ENCODE measurements around the gene PEX10.
"Not testable (repeated sequence)": the region's sequence is repeated elsewhere in the genome, so short reads cannot be mapped to it uniquely, and the experiment has no call there.

Gene PEX10

GRCh38 chr1:2412395-2412772, at the start of gene PEX10:
TSS of gene PEX10 (minus strand) at chr1:2412564. CDS start at chr1:2412502, 62 bp downstream.
- in situ Hi-C loops (cut with HindIII; ENCODE audit: low sequenced_read_pairs), result no loop called here
- no peak for TF ChIP-seq CTCF (IDR thresholded peaks at IDR 0.05; ENCODE audit: low read depth, low read length)
- peak; percentile 95 for DNase-seq (ENCODE audit: low read depth, low spot score)
- H3K4me3 ChIP-seq (ENCODE audit: low read depth, low read length), result peak within 1 kb of the TSS; percentile 81

- in situ Hi-C loops (cut with HindIII; ENCODE audit: low sequenced_read_pairs), result no loop called here
- no peak for DNase-seq (ENCODE audit: low read depth, low spot score)
- no peak for TF ChIP-seq CTCF (IDR thresholded peaks at IDR 0.05; ENCODE audit: low read depth, low read length)
- H3K4me3 ChIP-seq (ENCODE audit: low read depth, low read length), result no peak overlapping the region
These were observed 48.8 kb upstream of the PEX10 start for GRCh38 chr1:2460996-2461751.

- TF ChIP-seq CTCF (IDR thresholded peaks at IDR 0.05; ENCODE audit: low read depth, low read length), result no peak
These were observed 47.8 kb upstream of the PEX10 start for GRCh38 chr1:2460203-2460602.

GRCh38 chr1:2459757-2460156, 47.4 kb upstream of the PEX10 start:
- no peak overlapping the region for H3K4me3 ChIP-seq (ENCODE audit: low read depth, low read length)
- DNase-seq (ENCODE audit: low read depth, low spot score), result peak; percentile 30
- TF ChIP-seq CTCF (IDR thresholded peaks at IDR 0.05; ENCODE audit: low read depth, low read length), result peak; percentile 34
- in situ Hi-C loops (cut with HindIII; ENCODE audit: low sequenced_read_pairs), result no loop called here

More at GRCh38 chr1:2460203-2460602, 47.8 kb upstream of the PEX10 start:
- no peak overlapping the region for H3K4me3 ChIP-seq (ENCODE audit: low read depth, low read length)
- in situ Hi-C loops (cut with HindIII; ENCODE audit: low sequenced_read_pairs), result no loop called here
- DNase-seq (ENCODE audit: low read depth, low spot score), result no peak

- in situ Hi-C loops (cut with HindIII; ENCODE audit: low sequenced_read_pairs); DNase-seq (ENCODE audit: low read depth, low spot score); H3K4me3 ChIP-seq (ENCODE audit: low read depth, low read length): not testable (repeated sequence)
These were observed 46.9 kb upstream of the PEX10 start for GRCh38 chr1:2459102-2459753.

GRCh38 chr1:2458687-2459086, 46.3 kb upstream of the PEX10 start:
- no peak overlapping the region for H3K4me3 ChIP-seq (ENCODE audit: low read depth, low read length)
- no peak for DNase-seq (ENCODE audit: low read depth, low spot score)
- in situ Hi-C loops (cut with HindIII; ENCODE audit: low sequenced_read_pairs), result no loop called here
- TF ChIP-seq CTCF (IDR thresholded peaks at IDR 0.05; ENCODE audit: low read depth, low read length), result no peak

- no peak for TF ChIP-seq CTCF (IDR thresholded peaks at IDR 0.05; ENCODE audit: low read depth, low read length)
- no peak for DNase-seq (ENCODE audit: low read depth, low spot score)
- in situ Hi-C loops (cut with HindIII; ENCODE audit: low sequenced_read_pairs), result no loop called here
- no peak overlapping the region for H3K4me3 ChIP-seq (ENCODE audit: low read depth, low read length)
These were observed 45.1 kb upstream of the PEX10 start for GRCh38 chr1:2457444-2457843.
